NCI-H524 treated with DMSO at 0.1 percent for 48 hours (cell line): ENCODE data around the gene ITPRIPL1.

Experiments
- DNase-seq: peaks from one replicate; lab custom pipeline; 2025; lab: John Stamatoyannopoulos, UW

ITPRIPL1 gene

DNA sequence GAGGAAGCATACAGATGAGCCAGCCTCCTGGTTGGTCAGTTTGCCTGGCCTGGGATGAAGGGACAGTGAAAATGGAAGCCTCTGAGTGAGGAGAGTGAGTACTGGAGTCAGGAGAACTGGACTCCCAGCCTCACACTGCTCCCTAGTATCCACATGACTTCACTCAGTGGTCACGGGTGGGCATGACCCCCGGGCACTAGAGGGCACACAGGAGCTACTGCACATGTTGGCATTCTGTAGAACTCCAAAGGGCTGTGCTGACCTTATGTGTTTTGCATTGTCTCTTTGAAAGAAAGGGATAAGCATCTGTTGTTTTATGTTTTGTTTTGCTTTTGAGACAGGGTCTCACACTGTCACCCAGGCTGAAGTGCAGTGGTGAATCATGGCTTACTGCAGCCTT is 34.2 kb downstream of the ITPRIPL1 start:
- no peak for DNase-seq

DNA sequence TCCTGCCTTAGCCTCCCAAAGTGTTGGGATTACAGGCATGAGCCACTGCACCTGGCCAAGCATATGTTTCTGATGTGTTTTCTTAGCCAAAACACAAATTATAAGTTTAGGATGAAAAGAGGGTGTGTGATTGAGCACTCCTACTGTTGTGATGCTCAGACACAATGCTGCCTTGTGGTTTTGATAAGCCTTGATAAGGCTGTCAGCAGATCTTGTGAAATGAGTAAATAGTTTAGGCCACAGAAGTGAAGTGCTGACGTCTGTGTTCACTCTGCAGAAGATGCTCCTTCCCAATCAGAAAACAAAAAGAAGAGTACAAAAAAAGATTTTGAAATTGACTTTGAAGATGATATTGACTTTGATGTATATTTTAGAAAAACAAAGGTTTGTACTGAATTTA is 34.7 kb downstream of the ITPRIPL1 start:
- DNase-seq: no peak

DNA sequence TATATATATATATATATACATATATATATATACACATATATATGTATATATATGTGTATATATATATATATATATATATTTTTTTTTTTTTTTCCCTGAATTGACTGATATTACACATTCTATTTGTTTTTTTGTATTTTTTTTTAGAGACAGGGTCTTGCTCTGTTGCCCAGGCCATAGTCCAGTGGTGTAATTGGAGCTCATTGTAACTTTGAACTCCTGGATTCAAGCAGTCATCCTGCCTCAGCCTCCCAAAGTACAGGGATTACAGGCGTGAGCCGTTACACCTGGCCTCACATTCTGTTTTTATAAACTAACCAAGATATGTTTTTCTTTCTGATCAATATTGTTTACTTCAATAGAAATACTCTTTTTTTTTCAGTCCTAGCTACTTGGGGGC is 36.6 kb downstream of the ITPRIPL1 start:
- DNase-seq: no peak

DNA sequence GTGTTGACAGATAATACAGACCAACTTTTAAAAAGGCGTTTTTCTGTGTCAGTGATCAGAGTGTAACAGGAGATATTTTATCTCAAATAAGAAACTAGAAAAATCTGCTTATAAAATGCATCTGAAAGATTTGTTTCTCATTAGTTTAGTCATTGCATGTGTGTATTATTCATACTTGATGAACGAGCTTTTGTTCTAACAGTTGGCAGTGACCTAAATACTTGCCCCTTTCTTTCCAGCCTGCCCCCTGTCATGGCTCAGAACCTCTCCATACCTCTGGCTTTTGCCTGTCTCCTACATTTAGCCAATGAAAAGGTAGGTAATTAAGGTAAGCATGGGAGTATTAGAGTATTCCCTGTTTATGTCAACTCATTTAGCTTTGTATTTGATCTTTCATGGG is 44.1 kb downstream of the ITPRIPL1 start:
- DNase-seq: no peak

DNA sequence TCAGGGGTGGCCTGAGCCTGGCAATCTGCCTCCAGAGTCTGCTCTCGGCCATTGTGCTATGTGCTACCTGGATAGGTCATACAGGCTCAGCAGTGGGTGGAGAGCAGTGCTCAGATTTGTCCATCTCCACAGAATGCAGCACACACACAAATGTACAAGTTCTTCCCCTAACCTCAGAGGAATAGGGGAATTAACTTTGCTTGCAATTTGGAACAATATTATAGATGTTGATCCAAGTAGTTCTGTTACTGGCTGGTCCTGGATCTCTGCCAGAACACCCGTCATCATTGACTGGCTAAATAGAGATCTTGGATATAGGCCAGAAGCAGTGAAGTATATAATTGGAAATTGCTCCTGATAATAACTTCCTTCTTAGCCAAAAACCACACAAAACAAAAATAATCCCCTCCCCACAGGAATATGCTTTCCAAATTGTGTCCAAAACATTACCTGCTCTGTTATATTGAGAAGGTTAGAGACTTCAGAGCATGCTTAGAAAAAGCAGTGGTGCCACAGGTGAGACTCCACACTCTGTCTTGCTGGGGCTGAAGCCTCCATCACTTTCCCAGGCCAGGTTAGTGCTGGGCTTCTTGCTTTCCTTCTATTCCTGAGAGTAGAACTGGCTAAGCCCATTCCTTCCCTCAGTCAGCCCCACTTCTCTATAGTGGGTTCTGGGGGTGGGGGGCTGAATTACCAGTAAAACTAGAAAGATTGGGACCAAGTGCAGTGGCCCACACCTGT is 49.3 kb downstream of the ITPRIPL1 start:
- DNase-seq: no peak
